ENCODE results near the gene TMEM178B.

DNA sequence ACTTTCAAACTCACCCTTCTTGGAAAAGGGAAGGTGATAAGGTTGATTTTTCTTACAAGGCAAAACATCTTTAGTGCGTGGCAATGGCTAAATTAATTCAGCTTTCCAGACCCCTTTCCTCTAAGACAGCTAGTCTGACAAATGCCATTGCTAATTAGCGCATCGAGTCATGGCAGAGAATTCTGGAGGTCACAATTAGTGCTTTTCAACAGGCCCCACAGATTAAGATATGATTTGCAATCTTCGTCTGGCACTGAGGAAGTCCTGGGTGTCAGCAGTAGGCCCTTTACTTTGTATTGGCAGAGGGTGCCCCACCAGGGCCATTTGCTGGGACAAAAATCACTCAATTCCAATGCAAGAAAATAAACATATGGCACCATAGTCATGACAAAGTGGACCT lies 288.1 kb downstream of the TMEM178B start:
- TF ChIP-seq EZH2 (IDR thresholded peaks at IDR 0.05; ENCODE audit: borderline replicate concordance, insufficient read depth, low read length, poor library complexity, severe bottlenecking) (no peak), CTCF (IDR thresholded peaks at IDR 0.05; ENCODE audit: poor library complexity, severe bottlenecking) (no peak), EP300 (conservative IDR thresholded peaks at IDR 0.05; ENCODE audit: poor library complexity, severe bottlenecking) (no peak)

Measured in neural cell (in vitro differentiated cells).